Measurements from ENCODE around the gene HEBP2.
"Not testable (repeated sequence)": the region's sequence is repeated elsewhere in the genome, so short reads cannot be mapped to it uniquely, and the experiment has no call there.

The HEBP2 gene, protein sequence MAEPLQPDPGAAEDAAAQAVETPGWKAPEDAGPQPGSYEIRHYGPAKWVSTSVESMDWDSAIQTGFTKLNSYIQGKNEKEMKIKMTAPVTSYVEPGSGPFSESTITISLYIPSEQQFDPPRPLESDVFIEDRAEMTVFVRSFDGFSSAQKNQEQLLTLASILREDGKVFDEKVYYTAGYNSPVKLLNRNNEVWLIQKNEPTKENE

DNA sequence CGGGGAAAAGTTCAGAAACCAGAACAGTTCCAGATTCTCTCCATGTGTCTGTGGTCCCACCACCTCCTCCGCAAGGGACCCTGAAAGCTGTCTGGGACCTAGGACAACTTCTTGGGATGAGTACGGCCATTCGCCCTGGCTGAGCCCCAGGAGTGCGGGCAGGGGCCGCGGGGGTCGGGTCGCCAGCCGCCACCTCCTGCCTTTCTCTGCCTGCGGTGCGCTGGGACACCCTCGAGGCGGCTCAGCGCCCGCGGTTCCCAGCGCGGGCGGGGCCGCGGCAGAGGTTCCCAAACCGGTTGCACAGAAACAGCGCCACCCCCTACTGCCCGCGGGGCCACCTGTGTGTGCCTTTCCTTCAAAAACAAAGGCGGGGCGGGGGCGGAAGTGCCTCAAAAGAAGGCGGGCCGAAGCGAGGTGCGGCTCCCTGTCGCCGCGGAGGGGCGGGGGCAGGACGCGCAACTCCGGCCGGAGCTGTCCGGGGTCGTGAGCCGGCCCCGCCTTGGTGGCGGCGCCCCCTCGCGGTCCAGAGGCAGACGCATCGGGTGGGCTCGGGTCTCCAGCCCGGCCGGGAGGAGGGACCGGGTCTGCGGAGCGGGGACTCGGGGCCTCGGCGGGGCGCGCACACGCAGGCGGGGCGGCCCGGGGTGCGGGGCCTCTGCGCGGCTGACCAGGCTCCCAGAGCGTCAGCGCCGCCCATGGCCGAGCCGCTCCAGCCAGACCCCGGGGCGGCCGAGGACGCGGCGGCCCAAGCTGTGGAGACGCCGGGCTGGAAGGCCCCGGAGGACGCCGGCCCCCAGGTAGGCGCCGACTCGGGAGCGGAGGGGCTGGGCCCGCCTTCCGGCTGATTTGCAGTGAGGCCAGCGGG is at the start of gene HEBP2:
Gene HEBP2, plus strand, starts transcription at position 423 of the 865 bp plus-strand sequence. Its CDS starts 273 bp downstream, at position 696.
- DNase-seq, result peak; percentile 92

DNA sequence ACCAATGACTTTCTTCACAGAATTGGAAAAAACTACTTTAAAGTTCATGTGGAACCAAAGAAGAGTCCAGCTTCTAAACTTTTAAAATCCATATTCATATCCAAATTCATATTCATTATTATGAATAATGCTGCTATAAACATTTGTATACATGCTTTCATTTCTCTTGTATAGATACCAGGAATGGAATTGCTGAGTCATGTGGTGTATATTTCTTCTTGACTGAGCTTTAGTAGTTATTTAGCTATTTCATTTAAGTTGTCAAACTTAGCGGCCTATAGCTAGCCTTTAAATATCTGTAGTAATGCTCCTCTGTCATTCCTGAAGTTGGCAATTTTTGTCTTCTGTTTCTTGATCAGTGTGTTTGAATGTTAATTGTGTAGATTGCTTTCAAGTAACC is 46.1 kb upstream of the HEBP2 start:
- DNase-seq, result no peak

DNA sequence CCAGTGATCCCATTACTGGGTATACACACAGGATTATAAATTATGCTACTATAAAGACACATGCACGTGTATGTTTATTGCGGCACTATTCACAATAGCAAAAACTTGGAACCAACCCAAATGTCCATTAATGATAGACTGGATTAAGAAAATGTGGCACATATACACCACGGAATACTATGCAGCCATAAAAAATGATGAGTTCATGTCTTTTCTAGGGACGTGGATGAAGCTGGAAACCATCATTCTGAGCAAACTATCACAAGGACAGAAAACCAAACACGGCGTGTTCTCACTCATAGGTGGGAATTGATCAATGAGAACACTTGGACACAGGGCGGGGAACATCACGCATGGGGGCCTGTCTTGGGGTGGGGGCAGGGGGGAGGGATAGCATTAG is 35.3 kb upstream of the HEBP2 start:
- not testable (repeated sequence) for DNase-seq

DNA sequence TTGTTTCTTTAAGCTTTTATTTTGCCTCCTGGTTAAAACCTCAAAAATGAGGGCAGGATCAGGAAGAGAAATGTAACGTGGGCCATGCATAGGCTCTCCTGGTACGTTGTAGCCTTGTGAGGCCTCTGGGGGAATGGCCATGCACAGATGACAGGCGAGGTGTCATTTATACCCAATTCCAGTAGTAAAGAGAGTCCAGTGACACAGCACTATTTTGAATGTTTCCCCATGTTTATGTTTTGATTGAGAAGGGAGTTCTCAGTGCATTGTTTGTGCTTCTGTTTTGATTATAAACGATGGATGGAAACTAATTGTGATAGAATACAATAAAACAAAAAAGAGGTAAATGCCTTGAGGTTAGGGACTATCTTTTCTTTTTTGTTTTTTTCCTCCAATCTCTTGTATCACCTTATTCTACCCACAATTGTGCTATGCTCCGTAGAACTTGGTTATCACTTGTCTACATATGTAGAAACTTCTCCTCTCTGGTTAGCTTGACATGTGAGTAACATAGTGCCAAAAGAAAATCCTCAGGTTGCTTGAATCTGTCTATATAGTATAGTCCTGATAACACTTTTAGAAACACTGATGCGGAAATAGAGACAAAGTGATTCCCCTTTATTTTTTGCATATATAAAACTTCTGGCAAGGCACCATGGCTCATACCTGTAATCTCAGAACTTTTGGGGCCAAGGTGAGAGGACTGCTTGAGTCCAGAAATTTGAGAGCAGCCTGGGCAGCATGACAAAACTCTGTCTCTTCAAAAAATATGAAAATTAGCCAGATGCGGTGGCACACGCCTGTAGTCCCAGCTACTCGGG is 33.2 kb upstream of the HEBP2 start:
- DNase-seq, result no peak

DNA sequence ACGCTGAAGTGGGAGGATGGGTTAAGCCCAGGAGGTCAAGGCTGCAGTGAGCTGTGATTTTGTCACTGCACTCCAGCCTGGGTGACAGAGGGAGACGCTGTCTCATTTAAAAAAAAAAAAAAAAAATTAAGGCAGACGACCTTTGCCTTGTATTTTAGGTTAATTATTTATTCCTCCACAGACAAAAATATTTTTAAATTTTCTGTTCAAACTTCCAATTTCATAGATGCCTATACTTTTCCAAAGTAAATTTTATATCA is 32.6 kb upstream of the HEBP2 start:
- no peak for DNase-seq

- no peak for DNase-seq
Observed at GRCh38 chr6:138371720-138372119, 32.3 kb upstream of the HEBP2 start.

DNA sequence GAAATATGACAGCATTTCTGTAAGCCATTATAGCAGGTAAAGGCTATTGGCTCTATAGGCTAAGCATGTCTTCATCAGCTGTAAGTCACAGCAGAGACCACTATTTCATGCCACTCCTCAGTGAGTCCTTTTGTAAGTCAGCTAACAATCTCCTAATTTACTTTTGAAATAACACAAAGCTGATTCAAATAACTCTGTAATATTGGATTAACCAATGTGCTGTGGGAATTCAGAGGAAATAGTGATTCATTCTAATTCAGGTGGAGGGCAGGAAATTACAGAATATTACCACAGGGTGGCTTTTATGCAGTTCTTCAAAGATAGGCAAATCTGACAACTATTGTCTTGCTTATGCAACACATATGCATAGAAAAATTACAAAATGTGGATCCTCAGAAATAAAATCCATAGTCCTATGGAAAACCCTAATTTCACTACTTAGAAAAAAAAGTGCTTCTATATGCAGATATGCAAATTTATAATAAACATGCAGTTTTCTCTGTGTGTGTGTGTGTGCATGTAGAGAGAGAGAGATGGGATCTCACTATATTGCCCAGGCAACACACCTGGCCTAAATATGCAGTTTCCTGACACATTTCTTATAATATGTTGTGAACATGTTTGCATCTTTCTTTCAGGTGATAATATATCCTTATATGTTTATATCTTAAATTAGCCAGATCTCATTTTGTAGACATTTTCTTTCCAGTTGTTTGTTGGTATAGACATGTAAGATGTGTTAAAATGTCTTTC is 31.1 kb upstream of the HEBP2 start:
- DNase-seq, result no peak

GRCh38 chr6:138374230-138374629 is 29.8 kb upstream of the HEBP2 start:
- DNase-seq, result no peak

GRCh38 chr6:138374815-138375214 is 29.2 kb upstream of the HEBP2 start:
- no peak for DNase-seq

- DNase-seq, result no peak
Observed at GRCh38 chr6:138377042-138377441, 27.0 kb upstream of the HEBP2 start.

DNA sequence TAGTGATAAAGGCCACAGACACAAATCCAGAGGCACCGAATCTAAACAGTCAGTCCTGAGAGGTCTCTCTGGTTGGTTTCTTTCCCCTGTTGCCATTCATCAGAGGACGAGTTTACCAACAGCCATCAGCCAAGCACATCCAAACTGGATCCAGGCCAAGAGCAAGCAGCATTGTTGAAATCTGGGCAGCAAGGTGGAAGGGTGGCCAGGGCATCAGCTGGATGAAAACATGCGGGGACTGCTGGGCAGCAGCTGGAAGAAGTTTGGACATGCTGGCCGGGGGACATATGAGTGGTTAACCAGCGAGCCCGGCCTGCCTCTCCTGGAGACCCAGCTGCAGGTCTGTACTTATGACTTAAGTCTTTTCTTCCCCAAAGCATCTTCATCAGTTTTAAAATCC is 26.2 kb upstream of the HEBP2 start, which contains the start of gene SMIM28:
Gene SMIM28, plus strand, starts transcription at position 62 of the 400 bp plus-strand sequence. Its CDS starts 168 bp downstream, at position 230.
- DNase-seq, result no peak

DNA sequence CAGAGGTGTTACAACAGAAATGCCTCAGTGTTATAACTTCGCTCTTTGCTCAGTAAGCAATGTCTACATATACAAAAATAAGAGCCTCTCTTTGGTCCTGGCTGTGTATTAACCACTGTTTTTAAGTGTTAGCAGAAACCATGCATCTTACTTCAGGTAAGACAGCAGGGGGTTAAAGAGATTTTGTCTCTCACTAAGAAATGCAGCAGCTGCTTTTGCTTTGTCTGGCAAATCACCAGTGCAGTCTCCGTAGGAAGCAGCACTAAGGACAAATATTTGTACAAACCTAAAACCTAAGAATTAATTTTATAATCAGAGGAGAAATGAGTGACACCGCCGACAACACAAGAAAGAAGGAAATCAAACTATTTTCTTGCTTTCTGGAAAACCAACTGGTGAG is 25.6 kb upstream of the HEBP2 start:
- no peak for DNase-seq

DNA sequence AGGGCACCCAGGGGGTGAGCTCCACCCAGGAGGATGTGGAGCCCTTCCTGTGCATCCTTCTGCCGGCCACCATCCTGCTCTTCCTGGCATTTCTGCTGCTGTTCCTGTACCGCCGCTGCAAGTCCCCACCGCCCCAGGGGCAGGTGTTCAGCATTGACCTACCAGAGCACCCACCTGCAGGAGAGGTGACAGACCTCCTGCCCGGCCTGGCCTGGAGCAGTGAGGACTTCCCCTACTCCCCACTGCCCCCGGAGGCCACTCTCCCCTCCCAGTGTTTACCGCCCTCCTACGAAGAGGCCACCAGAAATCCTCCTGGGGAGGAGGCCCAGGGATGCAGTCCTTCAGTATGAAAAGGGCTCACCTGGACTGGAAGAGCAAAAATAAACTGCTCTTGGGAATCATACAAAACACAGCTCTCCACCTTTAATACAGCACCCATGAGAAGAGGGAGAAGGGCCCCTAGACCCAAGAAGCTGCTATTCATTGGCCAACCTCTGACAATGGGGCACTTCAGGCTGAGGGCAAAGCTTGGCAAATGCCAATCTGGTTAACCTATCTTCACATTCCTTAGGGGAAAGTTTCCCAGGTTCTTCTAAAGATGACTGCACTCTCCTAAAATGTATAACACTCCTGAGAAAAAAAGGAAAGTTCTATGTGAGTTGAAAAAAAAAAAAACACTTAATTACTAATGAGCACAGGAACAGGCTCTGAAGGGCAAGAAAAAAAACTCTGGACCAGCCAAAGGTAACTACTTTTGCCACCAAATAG is 21.3 kb upstream of the HEBP2 start:
- no peak for DNase-seq

DNA sequence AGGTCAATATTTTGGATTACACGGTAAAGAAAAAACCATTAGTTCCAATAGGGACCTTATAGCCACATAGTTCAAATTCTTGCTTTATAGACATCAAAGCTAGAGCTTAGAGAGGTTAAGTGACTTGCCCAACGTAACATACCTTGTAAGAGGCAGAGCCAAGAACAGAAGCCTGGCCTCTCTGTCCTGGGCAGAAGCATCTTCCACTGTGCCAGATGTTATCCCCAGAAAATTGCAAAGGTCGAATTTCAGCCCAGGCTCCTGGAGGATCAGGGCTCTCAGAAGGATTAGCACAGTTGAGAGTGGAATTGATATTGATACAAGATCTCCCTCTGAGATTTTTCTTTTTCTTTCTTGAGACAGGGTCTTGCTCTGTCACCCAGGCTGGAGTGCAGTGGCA is 20.2 kb upstream of the HEBP2 start:
- no peak for DNase-seq

DNA sequence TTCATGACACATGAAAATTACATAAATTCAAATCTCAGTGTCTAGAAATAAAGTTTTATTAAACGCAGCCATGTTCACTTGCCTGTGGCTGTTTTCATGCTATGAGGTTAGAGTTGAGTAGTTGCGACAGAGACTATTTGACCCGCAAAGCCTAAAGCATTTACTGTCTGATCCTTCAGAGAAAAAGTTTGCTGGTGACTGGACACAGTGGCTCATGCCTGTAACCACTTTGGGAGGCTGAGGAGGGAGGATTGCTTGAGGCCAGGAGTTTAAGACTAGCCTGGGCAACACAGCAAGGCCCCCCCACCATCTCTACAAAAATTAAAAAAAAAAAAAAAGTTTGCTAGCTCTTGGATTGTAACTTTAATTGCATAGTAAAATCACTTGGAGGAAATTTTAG is 17.1 kb upstream of the HEBP2 start:
- DNase-seq, result no peak

DNA sequence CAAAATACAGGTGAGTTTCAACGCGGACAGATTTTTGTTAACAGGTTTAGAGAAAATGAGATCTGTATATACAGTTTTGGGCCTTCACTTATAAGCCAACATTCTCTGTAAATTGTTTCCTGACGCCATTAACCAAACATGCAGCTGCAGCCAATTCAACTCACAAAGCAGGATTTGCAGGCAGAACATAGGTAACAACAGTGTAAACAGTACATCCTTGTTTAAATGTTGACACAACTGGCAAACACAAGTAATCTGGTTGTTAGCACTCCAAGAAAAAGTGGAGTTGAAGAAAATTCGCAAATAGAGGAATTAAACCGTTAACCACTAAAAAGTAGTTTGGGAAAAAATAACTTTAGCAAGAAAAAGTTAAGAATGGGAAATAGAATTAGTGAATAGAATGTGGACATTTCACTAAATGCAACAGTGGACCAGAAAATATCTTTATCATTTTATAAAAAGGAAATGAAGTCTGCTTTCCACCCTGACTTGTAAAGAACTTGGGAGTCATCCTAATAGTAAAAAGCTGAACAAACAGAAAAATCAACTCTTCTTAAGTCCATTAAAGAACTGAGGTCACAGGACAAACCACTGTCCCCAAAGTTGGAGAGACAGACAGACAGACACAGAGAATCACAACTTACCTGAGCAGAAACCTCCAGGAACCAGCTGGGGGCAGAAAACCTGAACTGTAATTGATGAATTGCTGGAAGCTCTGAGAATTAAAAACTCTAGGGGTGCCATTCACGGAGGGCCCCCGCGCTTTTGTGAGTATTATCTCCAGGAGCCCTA is 16.2 kb upstream of the HEBP2 start:
- DNase-seq, result no peak

- DNase-seq, result no peak
Observed at GRCh38 chr6:138389551-138389950, 14.5 kb upstream of the HEBP2 start.

DNA sequence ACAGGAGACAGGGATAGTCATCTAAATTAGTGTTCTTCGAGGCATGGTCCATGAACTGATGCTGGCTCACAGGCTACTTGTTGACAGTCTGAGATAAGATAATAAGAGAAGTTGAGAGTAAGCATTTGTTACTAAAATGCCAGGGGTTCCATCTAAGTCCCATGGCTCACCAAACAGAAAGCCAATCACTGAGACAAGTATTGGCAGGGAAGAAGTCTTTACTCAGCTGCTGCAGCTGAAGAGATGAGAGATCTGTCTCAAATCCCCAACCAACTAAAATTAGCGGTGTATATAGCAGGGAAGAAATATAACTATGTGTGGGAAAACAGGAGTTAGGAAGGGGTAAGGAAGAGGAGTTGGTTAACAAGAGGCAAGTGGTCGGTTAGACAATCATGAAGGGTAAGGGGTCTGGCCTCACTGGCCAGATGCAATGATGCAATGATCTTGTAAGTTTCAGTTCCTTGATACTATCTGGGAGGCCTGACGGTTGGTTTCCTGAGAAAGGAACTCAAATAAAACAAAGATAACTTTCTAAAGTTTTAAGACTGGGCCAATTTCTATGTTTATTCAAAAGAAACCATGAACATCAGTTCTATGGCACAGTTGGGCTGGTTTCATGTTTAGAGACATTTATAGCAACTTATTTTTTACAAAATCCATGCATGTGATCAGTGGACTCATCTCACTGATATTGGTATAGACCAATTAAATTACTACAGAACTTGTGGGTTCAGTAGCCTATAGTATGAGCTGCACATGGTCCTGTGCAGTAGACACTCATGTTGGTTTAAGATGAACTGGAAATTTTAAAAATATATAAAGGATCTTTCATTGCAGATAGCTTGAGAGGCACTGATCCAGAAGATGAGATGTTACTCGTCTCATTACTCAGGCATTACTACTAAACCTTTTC is 9.9 kb upstream of the HEBP2 start:
- DNase-seq, result no peak

- no peak for DNase-seq
Observed at GRCh38 chr6:138396709-138397108, 7.3 kb upstream of the HEBP2 start.
